ENCODE results near the gene EDDM3A. TPM values are rescaled to one million over a fixed set of nuclear protein-coding genes. Genes with fewer than 3 reads are reported as not detected.

Gene EDDM3A
- total and polyA plus RNA-seq, 2 donors = not detected

DNA sequence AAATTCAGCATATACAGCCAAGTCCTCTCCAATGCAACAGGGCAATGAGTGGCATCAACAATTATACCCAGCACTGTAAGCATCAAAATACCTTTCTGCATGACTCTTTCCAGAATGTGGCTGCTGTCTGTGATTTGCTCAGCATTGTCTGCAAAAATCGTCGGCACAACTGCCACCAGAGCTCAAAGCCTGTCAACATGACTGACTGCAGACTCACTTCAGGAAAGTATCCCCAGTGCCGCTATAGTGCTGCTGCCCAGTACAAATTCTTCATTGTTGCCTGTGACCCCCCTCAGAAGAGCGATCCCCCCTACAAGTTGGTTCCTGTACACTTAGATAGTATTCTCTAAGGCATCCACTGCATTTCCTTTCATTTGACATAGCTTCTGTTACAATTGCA, 36.1 kb downstream of the EDDM3A start:
- 20% methylated on average over 4 of the region's 4 CpGs for WGBS
- H3K4me1 ChIP-seq (ENCODE audit: insufficient read depth) = no peaks in the 10 kb centered on the region
- H3K4me3 ChIP-seq (ENCODE audit: low read depth, low read length) = no peak overlapping the region
- H3K27ac ChIP-seq (ENCODE audit: low read depth) = no peak overlapping the region
- H3K36me3 ChIP-seq (ENCODE audit: insufficient read depth) = no peaks in the 10 kb centered on the region
- no peak for DNase-seq (ENCODE audit: extremely low spot score)

DNA sequence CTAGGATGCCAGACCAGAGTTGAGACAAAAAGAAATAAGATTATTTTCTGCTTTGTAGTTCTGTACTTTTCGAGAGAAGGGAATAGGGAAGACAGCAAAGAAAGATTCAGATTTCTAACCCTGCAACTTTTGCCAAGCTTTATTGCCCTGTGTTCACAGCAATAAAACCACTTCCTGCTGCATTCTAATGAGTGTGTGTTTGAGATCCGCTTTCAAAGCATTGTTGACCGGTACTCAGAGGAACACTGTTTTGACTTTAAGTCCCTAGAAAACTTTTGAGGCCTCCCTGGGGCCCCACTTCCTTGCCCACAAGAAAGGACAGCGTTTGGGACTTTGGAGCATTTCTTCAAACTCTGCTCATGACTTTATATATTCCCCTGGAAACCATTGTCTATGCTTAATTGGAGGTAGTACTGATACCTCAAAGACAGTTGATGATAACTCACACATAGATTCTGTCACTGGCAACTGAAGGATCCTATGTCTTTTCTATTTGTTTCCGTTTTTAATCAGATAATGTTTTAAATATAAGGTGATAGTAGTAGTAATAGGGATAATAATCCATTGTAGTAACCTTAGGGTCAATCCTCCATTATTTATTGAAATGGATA, 36.7 kb downstream of the EDDM3A start:
- Histone ChIP-seq H3K4me3 (ENCODE audit: low read depth, low read length) (no peak overlapping the region), H3K27ac (ENCODE audit: low read depth) (no peak overlapping the region)
- 9% methylated on average over 5 of the region's 5 CpGs for WGBS

DNA sequence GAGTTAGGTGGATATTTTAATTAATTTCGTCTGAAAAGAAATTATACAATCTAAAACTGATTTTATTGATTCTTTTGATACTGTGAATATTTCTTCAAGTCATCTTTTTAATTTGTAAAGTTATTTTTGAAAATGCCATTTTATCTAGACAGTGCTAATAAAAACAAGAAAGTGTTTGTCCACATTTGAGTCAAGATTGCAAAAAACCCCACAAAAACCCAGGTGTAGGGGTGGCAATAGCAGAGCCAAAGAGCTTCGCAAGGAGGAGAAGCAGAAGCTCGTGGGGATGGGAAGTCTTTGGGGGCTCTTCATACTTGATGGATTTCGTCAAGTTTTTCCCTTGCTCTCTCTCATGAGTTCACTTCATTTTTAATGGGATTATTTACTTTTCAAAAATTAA, 41.3 kb downstream of the EDDM3A start:
- 81% methylated on average over 4 of the region's 4 CpGs for WGBS
- Histone ChIP-seq H3K4me1 (ENCODE audit: insufficient read depth) (no peaks in the 10 kb centered on the region), H3K27ac (ENCODE audit: low read depth) (no peak overlapping the region), H3K36me3 (ENCODE audit: insufficient read depth) (no peaks in the 10 kb centered on the region), H3K4me3 (ENCODE audit: low read depth, low read length) (no peak overlapping the region)
- DNase-seq (ENCODE audit: extremely low spot score) = no peak

More for the DNA sequence above, 36.7 kb downstream of the EDDM3A start:
- no peaks in the 10 kb centered on the region for H3K36me3 ChIP-seq (ENCODE audit: insufficient read depth)
- H3K4me1 ChIP-seq (ENCODE audit: insufficient read depth) = no peaks in the 10 kb centered on the region
- DNase-seq (ENCODE audit: extremely low spot score) = peak; percentile 33

DNA sequence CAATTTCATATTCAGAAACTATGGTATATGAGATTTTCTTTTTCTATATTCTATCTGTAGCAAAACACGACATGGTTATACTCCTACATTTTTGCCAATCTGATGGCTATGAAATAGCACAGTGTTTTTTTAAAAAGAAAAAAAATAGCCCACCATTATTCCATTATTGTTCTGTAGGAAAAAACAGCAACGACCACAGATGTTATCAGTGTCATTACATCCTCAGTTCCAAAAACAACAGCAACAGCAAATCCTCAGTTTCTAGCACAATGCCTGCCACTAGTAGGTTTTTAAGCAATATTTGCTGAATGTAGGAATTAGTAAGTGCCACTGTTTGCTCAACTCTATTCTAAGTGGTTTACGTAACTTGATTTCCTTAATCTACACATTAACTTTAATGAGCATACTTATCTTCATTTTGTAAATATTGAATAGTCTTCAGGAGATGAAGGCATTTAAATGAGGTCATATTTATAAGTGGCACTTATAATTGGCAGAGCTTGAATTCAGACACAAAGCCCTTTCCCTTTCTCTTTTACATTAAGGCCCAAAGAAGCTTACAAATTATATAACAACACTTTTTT, 43.6 kb downstream of the EDDM3A start:
- Histone ChIP-seq H3K27ac (ENCODE audit: low read depth) (no peak overlapping the region), H3K4me3 (ENCODE audit: low read depth, low read length) (no peak overlapping the region), H3K36me3 (ENCODE audit: insufficient read depth) (no peaks in the 10 kb centered on the region), H3K4me1 (ENCODE audit: insufficient read depth) (no peaks in the 10 kb centered on the region)
- WGBS = 55% methylated on average over 3 of the region's 3 CpGs
- no peak for DNase-seq (ENCODE audit: extremely low spot score)

DNA sequence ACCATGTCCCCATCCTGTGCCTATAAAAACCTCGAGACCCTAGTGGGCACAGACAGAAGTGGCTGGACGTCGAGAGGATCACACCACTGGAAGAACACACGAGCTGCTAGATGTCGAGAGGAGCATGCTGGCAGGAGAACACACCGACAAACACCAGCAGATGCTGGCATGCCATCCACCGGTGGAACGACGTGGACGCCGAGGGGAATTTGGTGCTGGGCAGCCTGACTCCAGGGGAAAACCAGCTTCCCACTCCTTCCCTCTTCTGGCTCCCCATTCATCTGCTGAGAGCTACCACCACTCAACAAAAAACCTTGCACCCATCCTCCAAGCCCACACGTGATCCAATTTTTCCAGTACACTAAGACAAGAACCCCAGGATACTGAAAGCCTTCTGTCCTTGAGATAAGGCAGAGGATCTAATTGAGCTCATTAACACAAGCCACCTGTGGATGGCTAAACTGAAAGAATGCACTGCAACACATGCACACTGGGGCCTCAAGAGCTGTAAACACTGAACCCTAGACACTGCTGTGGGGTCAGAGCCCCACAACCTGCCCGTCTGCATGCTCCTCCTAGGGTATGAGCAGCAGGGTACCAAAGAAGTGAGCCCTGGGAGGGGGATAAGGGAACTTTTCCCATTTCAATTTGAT, 44.9 kb downstream of the EDDM3A start:
- Histone ChIP-seq H3K4me1 (ENCODE audit: insufficient read depth) (no peaks in the 10 kb centered on the region), H3K4me3 (ENCODE audit: low read depth, low read length) (no peak overlapping the region), H3K36me3 (ENCODE audit: insufficient read depth) (no peaks in the 10 kb centered on the region), H3K27ac (ENCODE audit: low read depth) (no peak overlapping the region)
- no peak for DNase-seq (ENCODE audit: extremely low spot score)
- WGBS = 87% methylated on average over 13 of the region's 13 CpGs

DNA sequence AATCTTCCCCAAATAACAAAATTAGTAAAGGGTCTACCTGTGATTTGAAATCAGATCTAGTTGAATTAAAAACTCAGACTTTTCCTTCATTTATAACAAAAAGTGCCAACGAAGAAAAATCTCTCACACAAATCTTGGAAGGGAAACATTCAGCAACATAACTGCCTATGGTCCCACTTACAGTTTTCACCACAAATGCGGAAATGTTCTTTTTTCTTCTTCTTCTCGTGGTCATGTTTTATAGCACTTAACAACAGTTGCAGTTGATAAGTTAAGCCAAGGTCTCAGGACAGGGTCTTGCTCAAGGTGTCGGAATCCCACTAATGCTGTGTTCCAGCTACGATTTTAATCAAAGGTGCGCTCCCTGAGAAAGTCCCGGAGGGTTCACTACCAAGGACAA, 45.5 kb downstream of the EDDM3A start:
- no peak for DNase-seq (ENCODE audit: extremely low spot score)
- H3K4me1 ChIP-seq (ENCODE audit: insufficient read depth) = no peaks in the 10 kb centered on the region
- H3K36me3 ChIP-seq (ENCODE audit: insufficient read depth) = no peaks in the 10 kb centered on the region
- WGBS = 56% methylated on average over 7 of the region's 7 CpGs
- no peak overlapping the region for H3K27ac ChIP-seq (ENCODE audit: low read depth)
- no peak overlapping the region for H3K4me3 ChIP-seq (ENCODE audit: low read depth, low read length)

DNA sequence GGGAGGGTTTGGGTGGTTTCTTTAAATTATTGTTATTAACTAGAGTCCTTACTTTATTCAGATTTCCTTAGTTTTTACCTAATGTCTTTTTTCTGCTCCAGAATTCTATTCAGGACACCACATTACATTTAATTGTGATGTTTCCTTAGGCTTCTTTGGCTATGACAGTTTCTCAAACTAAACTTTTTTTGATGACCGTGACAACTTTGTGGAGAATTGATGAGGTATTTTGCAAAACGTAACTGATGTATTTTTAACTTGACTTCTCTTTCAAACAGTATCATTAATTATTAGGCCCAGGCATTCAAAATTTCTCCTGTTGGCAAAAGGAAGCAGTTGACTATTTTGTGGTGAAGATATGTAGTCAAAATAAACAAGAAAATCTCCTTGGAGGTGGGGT, 45.9 kb downstream of the EDDM3A start:
- H3K4me3 ChIP-seq (ENCODE audit: low read depth, low read length) = no peak overlapping the region
- 61% methylated on average over 2 of the region's 2 CpGs for WGBS

DNA sequence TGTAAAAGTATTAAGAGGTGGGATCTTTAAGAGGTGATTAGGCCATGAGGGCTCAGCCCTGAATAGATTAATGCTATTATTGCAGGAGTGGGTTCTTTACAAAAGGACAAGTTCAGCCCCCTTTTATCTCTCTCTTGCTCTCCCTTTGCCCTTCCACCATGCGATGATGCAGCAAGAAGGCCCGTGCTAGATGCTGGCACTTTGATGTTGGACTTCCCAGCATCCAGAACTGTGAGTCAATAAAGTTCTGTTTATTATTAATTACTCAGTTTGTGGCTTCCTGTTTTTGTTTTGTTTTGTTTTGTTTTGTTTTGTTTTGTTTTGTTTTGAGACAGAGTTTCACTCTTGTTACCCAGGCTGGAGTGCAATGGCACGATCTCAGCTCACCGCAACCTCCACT, 46.9 kb downstream of the EDDM3A start:
- no peak for DNase-seq (ENCODE audit: extremely low spot score)
- Histone ChIP-seq H3K27ac (ENCODE audit: low read depth) (no peak overlapping the region), H3K36me3 (ENCODE audit: insufficient read depth) (no peaks in the 10 kb centered on the region), H3K4me1 (ENCODE audit: insufficient read depth) (no peaks in the 10 kb centered on the region), H3K4me3 (ENCODE audit: low read depth, low read length) (no peak overlapping the region)
- WGBS = 89% methylated on average over 4 of the region's 4 CpGs

More for the DNA sequence above, 45.9 kb downstream of the EDDM3A start:
- Histone ChIP-seq H3K36me3 (ENCODE audit: insufficient read depth) (no peaks in the 10 kb centered on the region), H3K27ac (ENCODE audit: low read depth) (no peak overlapping the region), H3K4me1 (ENCODE audit: insufficient read depth) (no peaks in the 10 kb centered on the region)
- DNase-seq (ENCODE audit: extremely low spot score) = no peak

DNA sequence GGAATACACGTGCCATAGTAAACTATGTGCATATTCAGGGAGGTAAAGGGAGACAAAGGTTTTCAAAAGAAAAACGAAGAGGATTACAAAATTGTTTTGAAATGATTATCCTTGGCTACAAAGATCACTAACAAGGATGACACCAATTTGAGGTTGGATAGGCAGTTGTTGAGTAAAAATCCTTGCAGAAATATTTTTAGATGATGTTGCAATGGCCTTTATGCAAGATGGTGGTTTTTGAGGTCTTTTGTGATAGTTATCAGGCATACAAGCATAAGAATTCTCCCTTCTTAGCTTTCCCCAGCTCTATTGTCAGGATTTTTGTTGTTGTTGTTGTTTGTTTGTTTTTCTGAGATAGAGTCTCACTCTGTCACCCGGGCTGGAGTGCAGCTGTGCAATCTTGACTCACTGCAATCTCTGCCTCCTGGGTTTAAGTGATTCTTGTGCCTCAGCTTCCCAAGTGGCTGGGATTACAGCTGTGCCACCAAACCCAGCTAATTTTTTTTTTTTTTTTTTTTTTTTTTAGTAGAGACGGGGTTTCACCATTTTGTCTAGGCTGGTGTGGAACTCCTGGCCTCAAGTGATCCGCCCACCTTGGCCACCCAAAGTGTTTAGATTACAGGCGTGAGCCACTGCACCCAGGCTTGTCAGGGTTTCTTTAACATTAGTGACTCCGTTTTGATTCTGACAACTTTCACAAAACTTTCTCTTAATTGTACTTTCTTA, 49.1 kb downstream of the EDDM3A start:
- no peaks in the 10 kb centered on the region for H3K4me1 ChIP-seq (ENCODE audit: insufficient read depth)
- no peak overlapping the region for H3K27ac ChIP-seq (ENCODE audit: low read depth)
- 75% methylated on average over 7 of the region's 7 CpGs for WGBS
- no peak for DNase-seq (ENCODE audit: extremely low spot score)
- H3K36me3 ChIP-seq (ENCODE audit: insufficient read depth) = no peaks in the 10 kb centered on the region
- no peak overlapping the region for H3K4me3 ChIP-seq (ENCODE audit: low read depth, low read length)

DNA sequence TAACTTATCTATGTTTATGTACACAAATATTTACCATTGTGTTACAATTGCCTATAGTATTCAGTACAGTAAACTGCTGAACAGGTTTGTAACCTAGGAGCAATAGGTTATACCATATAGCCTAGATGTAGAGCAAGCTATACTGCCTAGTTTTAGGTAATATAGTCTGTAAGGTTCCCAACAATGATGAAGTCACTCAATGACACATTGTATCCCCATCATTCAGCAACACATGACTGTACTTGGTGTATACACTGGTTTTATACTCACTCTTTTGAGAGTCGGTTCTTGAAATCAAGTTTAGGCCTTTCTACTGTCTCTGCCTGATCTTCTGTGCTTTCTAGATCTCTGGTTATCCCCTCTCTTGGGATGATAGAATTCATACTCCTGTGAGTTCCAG, 51.5 kb downstream of the EDDM3A start:
- no peaks in the 10 kb centered on the region for H3K36me3 ChIP-seq (ENCODE audit: insufficient read depth)
- 91% methylated on average over 1 of the region's 1 CpG for WGBS
- no peak overlapping the region for H3K4me3 ChIP-seq (ENCODE audit: low read depth, low read length)
- no peak overlapping the region for H3K27ac ChIP-seq (ENCODE audit: low read depth)
- H3K4me1 ChIP-seq (ENCODE audit: insufficient read depth) = no peaks in the 10 kb centered on the region
- no peak for DNase-seq (ENCODE audit: extremely low spot score)

Other genes with a start within 250 kb of the EDDM3A start
- gene RNASE10, start 240.3 kb upstream of the EDDM3A start, total RNA-seq = not detected
- gene RNASE10, start 240.3 kb upstream of the EDDM3A start, polyA plus RNA-seq = 0.20 TPM
- not detected for gene RNASE9, start 184.8 kb upstream of the EDDM3A start, total RNA-seq
- gene RNASE9, start 184.8 kb upstream of the EDDM3A start, polyA plus RNA-seq = not detected
- gene RNASE11, start 157.9 kb upstream of the EDDM3A start, total RNA-seq = not detected
- not detected for gene RNASE11, start 157.9 kb upstream of the EDDM3A start, polyA plus RNA-seq
- gene RNASE12, start 154.5 kb upstream of the EDDM3A start, total RNA-seq = not detected
- not detected for gene RNASE12, start 154.5 kb upstream of the EDDM3A start, polyA plus RNA-seq
- gene OR6S1, start 104.2 kb upstream of the EDDM3A start, total RNA-seq = not detected
- not detected for gene OR6S1, start 104.2 kb upstream of the EDDM3A start, polyA plus RNA-seq
- gene RNASE4, start 61.3 kb upstream of the EDDM3A start, total RNA-seq = 39.5 TPM
- gene RNASE4, start 61.3 kb upstream of the EDDM3A start, polyA plus RNA-seq = 135 TPM
- gene ANG, start 57.1 kb upstream of the EDDM3A start, total RNA-seq = 7.8 TPM
- gene ANG, start 57.1 kb upstream of the EDDM3A start, polyA plus RNA-seq = 47.3 TPM
- gene EDDM3B, start 22.5 kb downstream of the EDDM3A start, total RNA-seq = not detected
- gene EDDM3B, start 22.5 kb downstream of the EDDM3A start, polyA plus RNA-seq = not detected
- 5.6 TPM for gene RNASE6, start 35.4 kb downstream of the EDDM3A start, total RNA-seq
- 18.0 TPM for gene RNASE6, start 35.4 kb downstream of the EDDM3A start, polyA plus RNA-seq
- gene RNASE1, start 57.0 kb downstream of the EDDM3A start, total RNA-seq = 139 TPM
- 323 TPM for gene RNASE1, start 57.0 kb downstream of the EDDM3A start, polyA plus RNA-seq
- gene RNASE3, start 145.5 kb downstream of the EDDM3A start, total RNA-seq = not detected
- not detected for gene RNASE3, start 145.5 kb downstream of the EDDM3A start, polyA plus RNA-seq
- gene RNASE2, start 209.6 kb downstream of the EDDM3A start, total RNA-seq = 1.3 TPM
- gene RNASE2, start 209.6 kb downstream of the EDDM3A start, polyA plus RNA-seq = 11.4 TPM
- gene METTL17, start 244.1 kb downstream of the EDDM3A start, total RNA-seq = 38.3 TPM
- 52.1 TPM for gene METTL17, start 244.1 kb downstream of the EDDM3A start, polyA plus RNA-seq

Data from urinary bladder (tissue), 4 donors.